NCI-H1092 (cell line): ENCODE measurements around the gene SLC22A3.
"Not testable (repeated sequence)": the region's sequence is repeated elsewhere in the genome, so short reads cannot be mapped to it uniquely, and the experiment has no call there.

ENCODE experiments used
- DNase-seq: peaks from one replicate; lab custom pipeline; 2025; lab: John Stamatoyannopoulos, UW

SLC22A3 gene, protein sequence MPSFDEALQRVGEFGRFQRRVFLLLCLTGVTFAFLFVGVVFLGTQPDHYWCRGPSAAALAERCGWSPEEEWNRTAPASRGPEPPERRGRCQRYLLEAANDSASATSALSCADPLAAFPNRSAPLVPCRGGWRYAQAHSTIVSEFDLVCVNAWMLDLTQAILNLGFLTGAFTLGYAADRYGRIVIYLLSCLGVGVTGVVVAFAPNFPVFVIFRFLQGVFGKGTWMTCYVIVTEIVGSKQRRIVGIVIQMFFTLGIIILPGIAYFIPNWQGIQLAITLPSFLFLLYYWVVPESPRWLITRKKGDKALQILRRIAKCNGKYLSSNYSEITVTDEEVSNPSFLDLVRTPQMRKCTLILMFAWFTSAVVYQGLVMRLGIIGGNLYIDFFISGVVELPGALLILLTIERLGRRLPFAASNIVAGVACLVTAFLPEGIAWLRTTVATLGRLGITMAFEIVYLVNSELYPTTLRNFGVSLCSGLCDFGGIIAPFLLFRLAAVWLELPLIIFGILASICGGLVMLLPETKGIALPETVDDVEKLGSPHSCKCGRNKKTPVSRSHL

DNA sequence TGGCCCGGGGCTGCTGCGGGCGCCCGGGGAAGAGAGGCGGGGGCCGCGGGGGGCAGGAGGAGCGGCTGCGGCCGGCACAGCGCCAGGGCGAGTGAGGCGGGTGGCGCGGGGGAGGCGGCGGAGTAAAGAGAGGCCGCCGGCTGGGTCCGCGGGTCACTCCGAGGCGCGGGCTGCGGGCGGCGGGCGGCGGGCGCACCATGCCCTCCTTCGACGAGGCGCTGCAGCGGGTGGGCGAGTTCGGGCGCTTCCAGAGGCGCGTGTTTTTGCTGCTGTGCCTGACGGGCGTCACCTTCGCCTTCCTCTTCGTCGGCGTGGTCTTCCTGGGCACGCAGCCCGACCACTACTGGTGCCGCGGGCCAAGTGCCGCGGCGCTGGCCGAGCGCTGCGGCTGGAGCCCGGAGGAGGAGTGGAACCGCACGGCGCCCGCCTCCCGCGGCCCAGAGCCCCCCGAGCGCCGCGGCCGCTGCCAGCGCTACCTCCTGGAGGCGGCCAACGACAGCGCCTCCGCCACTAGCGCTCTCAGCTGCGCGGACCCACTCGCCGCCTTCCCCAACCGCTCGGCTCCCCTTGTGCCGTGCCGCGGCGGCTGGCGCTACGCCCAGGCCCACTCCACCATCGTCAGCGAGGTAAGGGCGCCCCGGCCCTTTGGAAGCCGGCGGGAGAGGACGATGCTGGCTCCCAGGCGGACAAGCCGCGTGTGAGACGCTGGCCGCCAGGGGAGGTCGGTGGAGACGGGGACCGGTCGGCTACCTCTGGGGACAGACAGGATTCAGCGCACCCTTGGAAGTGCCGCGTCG, at the start of gene SLC22A3:
TSS of gene SLC22A3 (plus strand) at position 156 of the 797 bp plus-strand sequence. CDS start at position 198, 42 bp downstream.
- peak; percentile 83 for DNase-seq

DNA sequence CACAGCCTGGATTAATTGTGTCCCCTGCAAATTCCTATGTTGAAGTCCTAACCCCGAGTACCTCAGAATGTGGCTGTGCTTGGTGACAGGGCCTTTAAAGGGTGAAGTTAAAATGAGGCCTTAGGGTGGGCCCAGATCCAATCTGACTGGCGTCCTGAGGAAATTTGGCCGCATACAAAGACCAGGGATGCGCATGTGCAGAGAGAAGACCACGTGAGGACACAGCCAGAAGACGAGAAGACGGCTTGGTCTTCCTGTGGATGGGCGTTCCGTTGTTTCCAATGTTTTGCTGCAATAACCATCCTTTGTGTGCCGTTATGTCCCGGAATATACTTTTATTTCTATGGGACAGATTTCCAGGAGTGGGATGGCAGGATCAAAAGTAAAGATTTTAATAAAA, 48.6 kb upstream of the SLC22A3 start:
- DNase-seq, result no peak

DNA sequence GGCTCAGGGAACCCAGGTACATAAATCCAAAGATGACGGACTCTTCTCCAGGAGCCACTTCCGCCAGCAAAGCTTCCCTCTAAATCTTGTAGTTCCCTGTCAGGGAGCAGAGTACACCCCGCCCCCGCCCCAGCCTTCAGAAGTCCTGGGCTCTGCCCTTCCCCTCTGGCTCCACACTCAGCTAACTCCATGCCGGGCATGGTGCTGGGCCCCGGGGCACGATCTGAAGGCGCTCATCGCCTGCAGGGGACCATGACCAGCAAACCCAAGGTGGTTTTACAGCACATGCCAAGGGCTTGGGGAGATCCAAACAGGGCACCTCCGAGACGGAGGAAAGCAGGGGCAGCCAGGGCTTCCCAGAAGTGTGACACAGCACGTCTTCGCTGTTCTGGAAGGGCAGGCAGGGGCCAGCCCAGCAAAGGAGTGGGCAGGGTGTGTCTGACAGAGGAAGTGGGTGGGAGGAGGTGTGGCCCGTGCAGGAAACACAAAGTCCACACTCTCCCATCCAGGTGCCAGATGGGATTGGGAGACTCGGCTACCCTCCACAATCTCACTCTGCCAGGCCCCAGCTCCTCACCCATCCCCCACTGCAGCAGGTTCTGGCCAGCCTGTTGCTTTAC, 48.0 kb upstream of the SLC22A3 start:
- DNase-seq, result no peak

DNA sequence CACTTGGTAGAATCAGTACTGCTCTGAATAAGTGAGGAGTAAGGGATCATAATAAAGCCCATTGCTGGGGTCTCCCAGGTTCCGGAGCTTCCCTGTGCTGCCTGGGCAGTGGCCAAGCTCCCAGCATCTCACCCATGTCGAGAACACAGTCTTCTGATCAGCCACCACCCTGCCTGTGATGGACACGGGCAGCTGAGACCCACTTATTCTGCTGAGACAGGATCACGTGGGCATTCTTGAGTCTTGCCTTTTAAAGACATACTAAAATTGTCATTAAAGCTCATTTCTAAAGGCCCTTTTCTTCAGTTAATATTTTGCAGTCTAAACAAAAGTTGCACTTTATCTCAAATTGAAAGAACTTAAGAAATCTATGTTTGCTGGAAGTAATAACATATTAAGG, 46.8 kb upstream of the SLC22A3 start:
- no peak for DNase-seq

DNA sequence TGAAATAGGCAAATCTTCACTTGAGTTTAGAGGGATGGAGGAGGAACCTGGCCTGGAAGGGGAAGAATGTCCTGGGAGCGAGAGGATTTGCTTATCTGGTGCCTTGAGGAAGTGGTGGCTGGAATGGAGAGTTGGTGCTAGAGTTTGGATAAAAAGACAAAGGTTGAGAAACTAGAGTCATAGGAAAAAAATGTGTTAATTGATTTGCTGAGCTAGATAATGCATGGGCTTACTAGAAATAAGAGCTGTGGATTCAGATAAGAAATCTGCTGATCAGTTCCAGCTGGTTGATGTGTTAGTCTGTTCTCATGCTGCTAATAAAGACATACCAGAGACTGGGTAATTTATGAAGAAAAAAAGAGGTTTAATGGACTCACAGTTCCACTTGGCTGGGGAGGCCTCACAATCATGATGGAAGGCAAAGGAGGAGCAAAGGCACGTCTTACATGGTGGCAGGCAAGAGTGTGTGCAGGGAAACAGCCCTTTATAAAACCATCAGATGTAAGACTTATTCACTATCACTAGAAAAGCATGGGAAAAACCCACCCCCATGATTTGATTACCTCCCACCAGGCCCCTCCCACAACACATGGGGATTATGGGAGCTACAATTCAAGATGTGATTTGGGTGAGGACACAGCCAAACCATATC, 45.6 kb upstream of the SLC22A3 start:
- not testable (repeated sequence) for DNase-seq

DNA sequence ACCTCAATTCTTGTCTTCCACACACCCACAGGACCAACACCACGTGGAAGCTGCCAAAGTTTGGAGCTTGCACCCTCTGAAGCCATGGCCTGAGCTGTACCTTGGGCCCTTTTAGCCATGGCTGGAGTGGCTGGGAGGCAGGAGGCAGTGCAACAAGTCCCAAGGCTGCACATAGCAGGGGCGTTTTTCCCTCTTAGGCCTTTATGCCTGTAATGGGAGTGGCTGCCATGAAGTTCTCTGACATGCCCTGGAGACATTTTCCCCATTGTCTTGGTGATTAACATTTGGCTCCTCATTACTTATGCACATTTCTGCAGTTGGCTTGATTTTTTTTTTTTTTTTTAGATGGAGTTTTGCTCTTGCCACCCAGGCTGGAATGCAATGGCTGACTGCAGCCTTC, 44.4 kb upstream of the SLC22A3 start:
- DNase-seq, result no peak

DNA sequence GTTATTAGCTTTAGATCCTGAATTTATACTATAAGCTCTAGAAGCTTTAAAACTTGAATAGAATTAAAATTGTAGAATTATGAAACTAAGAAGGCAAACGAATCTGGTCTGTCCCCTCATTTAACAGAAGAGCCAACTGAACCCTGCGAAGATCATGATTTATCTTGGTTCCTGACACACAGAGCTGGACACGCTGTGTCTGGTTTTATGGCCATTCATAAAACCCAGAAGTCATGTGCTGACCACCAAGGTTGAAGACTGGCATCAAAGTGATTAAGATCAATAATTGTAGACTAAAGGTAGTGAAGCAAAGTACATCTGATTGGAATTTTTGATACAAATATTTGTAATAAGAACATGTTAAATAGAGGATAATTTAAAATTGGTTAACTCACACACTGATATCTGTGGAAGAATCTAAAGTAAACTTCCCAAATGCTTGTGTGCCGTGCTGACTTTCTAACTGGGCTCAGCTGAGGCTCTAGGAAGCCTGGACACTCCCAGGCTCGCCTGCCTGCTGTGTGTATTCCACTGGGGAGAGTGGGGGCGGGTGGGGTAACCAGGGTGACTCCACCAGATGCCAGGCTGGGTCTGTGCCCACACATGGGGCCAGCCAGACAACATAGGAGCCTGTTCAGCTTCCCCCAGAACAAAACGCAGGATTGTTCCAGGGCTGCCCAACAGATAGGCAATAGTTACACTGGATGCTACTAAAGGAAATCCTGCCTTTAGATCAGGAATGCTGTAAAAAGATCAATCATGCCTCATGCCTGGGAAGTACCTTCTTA, 42.1 kb upstream of the SLC22A3 start:
- DNase-seq, result no peak

DNA sequence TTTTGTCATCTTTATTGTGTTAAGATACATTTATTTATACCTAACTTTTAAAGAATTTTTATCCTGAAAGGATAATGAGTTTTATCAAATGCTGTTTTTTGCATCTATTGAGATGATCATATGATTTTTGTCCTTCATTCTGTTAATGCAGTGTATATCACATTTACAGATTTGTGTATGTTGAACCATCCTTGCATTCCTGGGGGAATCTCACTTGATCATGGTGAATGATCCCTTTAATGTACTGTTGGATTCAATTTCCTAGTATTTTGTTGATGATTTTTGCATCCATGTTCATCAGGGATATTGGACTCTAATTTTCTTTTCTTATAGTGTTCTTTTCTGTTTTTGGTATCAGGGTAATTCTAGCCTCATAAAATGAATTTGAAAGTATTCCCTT, 38.5 kb upstream of the SLC22A3 start:
- DNase-seq, result no peak

DNA sequence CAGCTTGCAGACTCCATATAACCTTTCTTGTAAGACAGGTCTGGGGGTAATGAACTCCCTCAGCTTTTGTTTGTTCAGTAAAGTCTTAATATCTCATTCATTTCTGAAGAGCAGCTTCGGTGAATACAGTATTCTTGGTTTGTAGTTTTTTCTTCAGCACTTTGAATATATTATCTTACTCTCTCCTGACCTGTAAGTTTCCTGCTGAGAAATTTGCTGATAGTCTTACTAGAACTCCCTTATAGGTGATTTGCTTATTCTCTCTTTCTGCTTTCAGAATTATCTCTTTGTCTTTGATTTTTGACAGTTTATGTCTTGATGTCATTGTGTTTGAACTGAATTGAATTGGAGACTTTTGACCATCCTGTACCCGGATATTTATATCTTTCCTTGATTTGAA, 35.3 kb upstream of the SLC22A3 start:
- no peak for DNase-seq

DNA sequence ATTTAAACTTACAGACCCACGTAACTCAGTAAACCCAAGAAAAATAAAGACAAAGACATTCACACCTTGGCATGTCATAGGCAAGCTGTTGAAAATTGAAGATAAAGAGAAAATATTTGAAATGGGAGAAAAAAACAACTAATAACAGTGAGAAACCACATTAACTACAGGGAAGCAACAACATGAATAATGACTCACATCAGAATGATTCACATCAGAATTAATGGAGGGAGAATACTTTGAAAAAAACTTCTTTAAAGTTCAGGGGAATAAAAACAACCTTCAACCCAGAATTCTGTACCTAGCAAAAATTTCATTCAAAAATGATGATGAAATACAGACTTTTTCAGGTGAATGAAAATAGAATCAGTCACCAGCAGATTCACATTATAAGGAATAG, 32.9 kb upstream of the SLC22A3 start:
- DNase-seq, result no peak

DNA sequence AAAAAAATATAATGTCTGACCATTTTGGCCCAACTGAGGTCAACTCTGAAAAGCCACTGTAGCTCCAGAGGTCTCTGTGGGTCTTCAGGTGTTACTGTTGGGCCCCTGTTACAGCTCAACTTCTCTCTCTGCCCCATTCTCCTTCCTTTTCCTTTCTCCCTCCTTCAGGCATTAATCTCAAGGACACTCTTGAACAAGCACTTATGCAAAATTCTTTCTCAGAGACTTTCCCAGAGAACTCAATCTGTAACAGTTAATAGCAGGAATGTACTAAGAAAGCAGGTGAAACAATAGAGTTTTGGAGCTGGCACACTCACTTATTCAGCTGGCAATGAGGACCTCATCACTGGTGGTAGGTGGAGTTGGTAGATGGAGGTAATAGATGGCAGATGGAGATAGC, 31.9 kb upstream of the SLC22A3 start:
- DNase-seq, result no peak

DNA sequence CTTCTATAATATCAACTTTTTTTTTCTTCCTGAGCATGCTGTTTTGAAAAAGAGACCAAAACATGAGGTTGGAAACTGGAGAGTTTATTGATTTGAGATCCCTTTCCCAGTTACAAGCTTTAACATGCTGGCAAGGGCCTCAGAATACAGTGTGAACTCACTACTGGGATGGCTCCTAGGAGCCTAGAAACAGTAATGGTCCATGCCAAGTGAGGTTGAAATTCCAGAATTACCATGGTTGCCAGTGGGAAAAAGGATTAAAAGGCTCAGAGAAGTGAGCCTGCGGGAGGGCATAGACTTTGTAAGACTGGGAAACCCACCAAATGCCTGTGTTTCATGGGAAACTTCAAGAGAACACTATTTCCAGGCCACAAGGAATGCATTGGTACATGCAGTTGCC, 28.9 kb upstream of the SLC22A3 start:
- DNase-seq, result no peak

DNA sequence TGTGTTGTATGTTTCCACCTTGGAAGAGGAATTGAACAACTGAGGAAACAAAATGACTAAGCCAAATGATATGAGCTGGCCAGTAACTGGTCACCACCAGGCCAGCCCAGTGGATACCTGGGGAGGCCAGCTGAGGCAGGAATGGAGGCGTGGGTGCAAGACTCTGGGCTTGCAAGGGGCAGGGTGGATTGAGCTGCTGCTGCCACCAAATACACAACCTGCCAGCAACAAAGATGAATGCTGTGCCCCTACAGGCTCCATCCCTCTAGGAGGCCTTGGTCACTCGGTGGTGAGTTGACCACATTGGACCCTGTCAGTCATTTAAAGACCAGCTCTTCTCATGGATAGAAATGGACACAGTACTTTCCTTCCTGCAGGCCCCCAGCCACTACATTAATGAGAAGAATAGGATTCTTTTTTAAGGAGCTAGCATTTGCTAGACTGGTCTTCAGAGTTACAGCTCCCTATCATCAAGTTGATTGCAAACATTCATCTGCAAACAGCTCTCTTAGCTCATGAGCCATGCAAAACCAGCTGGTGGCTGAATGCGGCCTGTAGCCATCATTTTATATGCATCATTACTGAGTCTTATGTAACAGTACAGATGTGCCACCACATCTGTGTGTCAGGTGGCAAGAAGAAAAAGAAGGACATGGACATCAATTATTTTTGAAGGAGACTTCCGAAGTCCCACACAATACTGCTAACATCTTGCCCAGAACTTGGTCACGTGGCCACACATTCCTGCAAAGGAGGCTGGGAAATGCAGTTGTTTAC, 26.3 kb upstream of the SLC22A3 start:
- DNase-seq, result no peak

DNA sequence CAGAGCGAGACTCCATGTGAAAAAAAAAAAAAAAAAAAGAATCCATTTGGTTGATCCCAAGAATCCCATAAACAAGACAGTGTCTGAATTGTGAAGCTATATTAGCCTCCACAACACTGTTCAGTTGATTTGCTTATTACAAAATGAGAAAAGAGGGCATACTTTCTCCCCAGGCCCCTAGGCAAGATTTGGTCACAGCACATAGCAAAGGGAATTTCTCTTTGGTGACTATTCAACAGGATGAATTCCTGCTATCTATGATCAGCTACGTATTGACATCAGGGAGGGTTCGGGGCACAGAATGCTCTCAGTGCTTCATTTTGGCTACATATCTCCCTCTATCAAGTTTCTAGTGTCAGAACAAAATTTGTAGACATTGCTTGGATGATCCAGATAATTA, 20.2 kb upstream of the SLC22A3 start:
- no peak for DNase-seq

DNA sequence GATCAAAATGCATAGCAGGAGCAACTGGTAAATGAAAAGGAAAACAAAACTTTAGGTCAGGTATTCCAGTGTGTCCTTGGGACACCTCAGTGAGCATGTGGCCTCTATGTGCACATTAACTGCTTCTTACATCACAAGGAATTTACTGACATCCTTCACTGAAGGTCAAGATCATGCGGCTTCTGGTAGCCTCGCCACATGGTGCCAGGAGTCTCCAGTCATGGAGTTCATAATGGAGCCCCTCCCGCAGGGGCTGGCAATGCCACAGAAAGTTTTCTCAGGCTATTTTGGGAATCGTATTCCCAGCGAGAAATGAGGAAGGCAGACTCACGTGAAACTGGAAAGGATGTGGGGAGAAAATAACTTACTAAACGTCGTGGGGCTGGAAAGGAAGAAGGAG, 19.7 kb upstream of the SLC22A3 start:
- DNase-seq, result no peak

DNA sequence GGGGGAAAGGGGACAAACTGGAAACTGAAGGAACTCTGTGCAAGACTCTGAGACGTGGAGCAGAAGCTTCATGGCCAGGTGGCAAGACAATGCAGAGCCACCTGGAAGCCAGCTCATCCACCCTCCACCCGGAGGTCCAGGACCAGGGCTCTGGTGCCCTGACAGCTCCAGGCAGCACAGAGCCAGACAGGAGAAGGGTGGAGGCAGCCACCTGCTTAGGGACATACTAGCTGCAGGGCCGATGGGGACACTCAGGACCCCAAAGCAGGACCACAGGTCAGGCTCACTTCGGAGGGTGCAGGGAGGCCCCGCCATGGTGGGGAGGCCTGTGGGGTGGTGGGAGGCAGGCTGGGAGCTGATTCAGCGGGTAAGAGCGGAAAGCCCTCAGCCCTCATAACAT, 19.0 kb upstream of the SLC22A3 start:
- no peak for DNase-seq

DNA sequence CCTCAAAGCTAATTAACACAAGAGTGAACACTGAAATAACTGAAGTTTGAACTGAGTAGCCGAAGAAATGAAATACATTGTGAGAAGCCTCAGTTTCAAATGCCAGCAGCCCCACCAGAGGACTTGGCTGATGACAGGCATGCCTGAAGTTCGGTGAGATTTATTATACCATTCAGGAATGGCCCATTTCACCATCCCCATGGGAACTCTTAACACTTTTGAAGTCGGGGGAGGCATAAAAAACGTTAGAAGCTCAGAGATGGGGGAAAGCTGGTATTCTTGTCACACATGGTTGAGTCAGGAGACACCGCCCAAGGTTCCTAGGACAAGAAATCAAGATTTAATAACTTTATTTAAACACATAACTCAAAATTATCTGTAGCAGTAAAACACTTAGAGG, 17.6 kb upstream of the SLC22A3 start:
- DNase-seq, result no peak

DNA sequence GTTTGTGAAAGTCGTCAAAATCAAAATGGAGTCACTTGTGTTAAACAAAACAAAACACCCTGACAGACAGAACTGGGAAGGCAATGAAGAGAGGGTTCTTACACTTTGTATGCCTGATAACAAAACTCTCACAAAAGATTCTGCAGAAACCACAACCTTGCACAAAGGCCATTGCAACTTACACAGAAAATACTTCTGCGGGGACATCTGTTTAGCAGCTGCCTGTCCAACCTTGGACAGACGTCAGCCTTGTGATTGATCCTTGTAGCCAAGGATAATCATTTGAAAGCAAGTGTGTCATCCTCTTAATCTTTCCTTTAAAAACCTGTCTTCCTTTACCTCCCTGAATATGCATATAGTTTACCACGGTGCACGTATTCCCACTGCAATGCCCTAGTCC, 17.0 kb upstream of the SLC22A3 start:
- no peak for DNase-seq

DNA sequence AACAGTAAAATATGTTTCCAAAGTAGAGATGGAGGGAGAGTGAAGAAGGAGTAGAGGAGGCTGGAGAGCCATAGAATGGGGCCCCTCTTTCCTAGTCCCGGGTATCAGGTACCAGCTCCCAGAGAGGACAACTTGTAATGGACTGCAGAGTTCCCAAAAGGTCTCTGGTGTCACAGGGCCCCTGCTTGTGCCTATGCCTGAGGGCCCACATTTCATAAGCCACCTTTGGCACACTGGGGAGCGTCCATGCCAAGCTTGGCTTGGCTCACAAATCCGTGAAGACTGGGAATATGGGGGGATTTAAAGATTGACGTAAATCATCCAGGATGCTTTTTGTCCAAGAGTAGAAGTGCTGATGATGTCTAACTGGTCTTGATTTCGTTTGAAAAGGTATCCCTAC, 16.4 kb upstream of the SLC22A3 start:
- no peak for DNase-seq

DNA sequence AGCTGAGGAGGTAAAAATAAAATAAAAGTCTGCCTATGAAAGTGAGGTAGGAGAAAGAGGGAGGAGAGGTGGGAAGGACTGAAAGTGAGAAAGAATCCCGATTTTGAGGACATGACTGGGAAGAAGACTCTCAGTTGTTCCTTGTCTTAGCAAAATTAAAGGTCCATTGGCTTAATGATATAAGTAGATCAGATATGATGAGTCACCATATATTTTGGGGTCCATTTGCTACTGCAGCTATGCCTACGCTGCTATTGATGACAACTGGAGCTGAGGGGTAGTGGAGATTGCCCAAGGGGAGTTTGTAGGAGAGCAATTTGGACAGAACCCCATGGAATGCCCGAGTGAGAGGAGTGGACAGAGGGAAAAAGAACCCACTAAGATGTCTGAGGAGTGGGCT, 15.1 kb upstream of the SLC22A3 start:
- DNase-seq, result no peak

DNA sequence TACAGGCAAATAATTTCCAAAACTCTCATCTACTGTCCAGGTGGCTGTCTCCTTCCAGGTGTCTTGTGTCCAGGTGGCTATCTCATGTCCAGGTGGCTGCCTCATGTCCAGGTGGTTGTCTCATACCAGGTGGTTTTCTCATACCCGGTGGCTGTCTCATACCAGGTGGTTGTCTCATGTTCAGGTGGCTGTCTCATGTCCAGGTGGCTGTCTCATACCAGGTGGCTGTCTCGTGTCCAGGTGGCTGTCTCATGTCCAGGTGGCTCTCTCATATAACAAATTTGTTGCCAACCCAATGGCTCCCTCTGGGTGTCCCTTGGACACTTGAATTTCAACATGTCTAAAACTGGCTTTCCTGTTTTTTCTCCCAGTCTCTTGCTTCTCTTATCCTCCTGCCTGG, 14.3 kb upstream of the SLC22A3 start:
- no peak for DNase-seq
